GM19099 (cell line): Measurements from ENCODE around the gene CD2.

Source experiments
- POLR2A ChIP-seq: IDR thresholded peaks from 3 replicates; pipeline ENCODE4 v1.6.1; 2011; ENCODE audit warnings: low read depth; ENCODE audit not compliant: insufficient read length; ENCODE audit errors: extremely low read depth

CD2 gene

DNA sequence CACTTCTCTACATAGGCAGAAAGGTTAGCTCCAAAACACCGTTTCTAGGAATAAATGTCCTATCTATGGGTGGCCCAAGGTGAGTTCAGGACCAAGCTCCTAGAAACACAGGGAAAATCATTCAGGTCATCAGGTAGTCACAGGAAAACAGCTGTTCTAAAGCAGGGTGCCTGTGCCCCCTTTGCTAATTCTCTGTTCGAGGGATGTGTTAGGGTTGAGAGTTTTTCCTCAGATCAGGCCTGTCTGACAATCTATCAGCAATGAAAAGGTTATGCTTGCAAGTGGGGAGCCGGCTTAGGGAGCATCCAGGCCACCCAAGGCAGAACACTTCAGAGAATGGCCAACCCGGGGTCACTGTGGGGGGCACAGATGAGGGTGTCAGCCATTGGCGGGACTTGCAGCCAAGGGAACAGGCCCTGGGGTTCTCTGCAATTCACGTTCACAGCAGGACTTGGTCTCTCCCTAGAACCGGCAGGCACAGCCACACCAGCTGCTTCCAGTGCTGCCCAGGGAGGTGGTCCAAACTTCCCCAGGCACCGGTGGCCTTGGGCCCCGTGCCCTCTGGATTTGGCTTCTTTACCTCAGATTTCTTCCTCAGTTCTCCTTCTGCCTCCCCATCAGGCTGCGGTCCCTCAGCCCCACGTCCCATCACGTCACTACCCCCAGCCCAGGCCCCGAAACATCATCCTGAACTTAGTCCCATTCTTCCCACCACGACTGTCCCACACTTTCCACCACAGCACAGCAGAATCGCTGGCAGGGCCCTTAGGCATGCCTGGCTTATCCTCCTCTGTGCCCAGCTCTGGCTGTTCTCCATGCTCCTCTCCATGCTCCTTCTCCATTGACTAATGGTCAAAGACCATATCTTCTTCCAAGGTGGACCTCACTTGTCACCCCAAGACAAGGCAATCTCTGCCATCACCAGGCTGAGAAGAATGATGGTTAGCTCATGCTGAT lies 11.0 kb downstream of the CD2 start:
- TF ChIP-seq POLR2A = no peak

DNA sequence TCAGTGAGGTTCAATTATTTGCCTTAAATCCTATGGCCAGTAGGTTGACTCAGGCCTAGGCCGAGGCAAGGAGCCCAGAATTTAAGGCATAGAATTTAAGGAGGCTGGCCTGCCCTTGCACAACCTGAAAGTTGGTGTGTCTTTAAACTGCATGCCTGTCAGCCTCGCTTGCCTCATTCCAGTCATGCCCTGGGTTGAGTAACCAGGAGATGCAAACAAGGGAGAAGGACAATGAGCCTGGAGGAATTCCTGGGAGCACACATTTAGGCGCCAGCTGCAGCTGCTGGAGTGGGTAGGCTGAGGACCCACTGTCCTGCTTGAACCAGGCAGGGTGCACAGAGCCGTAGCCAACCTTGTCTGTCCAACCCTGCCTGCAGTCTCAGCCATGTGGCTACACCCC lies 11.7 kb downstream of the CD2 start:
- TF ChIP-seq POLR2A = no peak

GRCh38 chr1:116766616-116767469 lies 12.6 kb downstream of the CD2 start:
- no peak for TF ChIP-seq POLR2A

GRCh38 chr1:116767782-116768382 lies 13.7 kb downstream of the CD2 start:
- TF ChIP-seq POLR2A = no peak

DNA sequence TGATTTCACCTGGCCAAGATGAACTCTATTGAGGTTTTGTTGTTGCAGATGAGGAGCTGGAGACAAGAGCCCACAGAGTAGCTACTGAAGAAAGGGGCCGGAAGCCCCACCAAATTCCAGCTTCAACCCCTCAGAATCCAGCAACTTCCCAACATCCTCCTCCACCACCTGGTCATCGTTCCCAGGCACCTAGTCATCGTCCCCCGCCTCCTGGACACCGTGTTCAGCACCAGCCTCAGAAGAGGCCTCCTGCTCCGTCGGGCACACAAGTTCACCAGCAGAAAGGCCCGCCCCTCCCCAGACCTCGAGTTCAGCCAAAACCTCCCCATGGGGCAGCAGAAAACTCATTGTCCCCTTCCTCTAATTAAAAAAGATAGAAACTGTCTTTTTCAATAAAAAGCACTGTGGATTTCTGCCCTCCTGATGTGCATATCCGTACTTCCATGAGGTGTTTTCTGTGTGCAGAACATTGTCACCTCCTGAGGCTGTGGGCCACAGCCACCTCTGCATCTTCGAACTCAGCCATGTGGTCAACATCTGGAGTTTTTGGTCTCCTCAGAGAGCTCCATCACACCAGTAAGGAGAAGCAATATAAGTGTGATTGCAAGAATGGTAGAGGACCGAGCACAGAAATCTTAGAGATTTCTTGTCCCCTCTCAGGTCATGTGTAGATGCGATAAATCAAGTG lies 14.3 kb downstream of the CD2 start:
- TF ChIP-seq POLR2A = no peak

DNA sequence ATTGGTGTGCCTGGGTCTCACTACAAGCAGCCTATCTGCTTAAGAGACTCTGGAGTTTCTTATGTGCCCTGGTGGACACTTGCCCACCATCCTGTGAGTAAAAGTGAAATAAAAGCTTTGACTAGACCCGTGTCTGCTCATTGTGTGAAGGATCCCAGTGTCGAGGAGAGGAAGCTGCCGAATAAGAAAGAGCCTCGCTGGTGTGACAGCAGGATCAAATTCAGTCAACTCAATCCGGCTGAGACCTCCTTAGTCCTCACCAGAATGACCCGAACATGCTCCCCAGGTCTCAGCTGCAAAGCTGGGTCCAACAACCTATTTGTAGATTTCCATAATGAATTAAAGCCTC lies 14.8 kb downstream of the CD2 start:
- no peak for TF ChIP-seq POLR2A

- TF ChIP-seq POLR2A = no peak
These were observed 15.3 kb downstream of the CD2 start for GRCh38 chr1:116769561-116769977.

- no peak for TF ChIP-seq POLR2A
These were observed 15.8 kb downstream of the CD2 start for GRCh38 chr1:116769994-116770393.

GRCh38 chr1:116770625-116771024 lies 16.4 kb downstream of the CD2 start:
- TF ChIP-seq POLR2A = no peak

DNA sequence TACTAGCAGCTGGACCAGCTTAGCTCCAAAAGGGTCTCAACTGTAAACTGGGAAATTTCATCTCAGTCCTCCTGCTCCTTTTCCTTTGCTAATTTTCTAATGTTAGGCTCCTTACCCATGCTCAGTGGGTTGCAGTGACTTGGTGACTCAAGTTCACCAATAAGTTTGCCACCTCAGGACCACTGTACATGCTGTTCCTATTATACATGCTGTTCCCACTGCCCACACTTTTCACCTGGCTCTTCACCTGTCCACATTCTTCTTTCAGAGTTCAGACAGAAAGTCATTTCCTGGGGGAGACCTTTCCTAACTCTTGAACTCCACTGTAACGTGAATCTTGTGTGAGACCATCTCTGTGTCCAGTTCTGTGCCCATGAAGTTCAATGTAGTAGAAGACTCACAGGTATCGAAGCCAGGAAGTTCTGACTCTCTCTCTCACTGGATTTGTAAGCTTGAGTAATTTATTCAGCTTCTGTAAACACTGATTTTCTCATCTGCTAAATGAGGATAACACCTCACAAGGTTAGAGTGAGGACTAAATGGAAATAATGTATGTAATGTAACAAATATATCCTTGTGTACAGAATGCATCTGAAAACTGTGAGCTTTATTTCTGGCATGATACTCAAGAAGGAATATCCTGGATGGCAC lies 17.9 kb downstream of the CD2 start:
- no peak for TF ChIP-seq POLR2A

GRCh38 chr1:116772648-116773045 lies 18.4 kb downstream of the CD2 start:
- no peak for TF ChIP-seq POLR2A

DNA sequence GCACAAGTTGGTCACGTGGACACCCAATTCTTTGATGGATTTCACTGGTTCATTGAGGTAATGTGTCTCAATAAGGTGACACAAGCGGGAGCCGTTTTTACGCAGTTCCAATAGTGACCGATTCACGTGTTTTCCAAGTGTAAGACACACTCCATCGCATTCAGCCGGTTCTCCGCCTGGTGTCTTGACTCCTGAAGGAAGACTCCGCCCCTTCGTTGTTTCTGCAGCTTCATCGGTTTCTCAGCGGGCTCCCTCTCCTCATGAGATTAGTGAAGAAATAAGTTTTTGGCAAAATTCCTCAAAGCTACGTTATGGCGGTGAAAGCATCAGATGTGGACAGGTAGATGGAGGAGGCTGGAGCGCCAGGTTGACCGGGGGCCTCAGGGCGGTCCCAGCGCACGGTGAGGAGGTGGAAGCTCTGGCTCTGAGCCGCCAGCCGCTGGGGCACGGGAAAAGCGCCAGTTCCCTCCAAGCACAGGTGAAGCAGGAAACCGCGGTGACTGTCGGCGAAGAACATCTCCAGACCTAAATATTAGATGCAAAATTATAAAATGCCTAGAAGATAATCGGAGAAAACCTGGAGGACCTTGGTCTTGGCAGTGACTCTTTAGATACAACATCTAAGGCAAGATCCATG lies 21.0 kb downstream of the CD2 start:
- no peak for TF ChIP-seq POLR2A

DNA sequence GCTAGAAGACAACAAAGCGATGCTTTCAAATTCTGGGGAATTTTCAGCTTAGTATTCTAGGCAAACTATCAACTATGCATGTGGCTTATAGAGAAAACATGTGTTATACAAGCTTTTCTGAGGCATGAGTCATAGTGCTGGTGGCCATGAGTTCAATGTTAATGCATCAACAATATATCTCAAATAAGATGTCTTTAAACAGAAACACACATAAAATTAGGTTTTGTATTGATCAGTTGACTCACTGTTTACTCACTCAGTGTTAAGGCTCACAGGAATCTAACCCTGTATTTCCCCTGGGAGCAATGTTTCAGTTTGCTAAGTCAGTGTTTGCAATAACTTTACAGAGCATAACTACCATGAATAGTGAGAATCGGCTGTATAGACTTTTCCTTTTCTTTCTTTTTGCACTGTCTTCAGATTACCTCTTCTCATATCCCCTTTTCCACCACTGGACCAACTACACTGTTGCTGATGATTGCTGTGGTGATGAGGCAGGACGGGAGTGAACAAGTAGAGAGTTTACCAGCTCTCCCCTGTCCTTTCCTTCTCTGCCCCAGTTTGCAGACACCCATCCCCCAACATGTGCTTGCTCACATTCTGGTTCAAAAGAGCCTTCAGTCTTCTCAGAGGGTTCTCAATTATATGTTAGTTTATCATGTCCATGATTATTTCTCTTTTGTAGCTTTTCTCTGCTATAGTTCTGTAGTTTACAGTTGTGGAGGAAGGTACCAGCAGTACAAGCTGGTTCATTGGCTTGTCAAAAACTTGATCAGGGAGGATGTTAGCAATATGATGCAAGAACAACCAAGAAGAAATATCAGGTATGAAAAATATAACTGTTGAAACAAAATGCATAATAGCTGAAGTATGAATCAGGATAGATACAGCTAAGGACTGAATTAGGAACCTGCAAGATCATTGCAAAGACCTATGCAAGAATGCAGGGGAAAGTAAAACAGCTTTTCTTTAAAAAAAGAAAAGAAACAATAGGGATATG lies 23.9 kb downstream of the CD2 start:
- no peak for TF ChIP-seq POLR2A
